Cortex of kidney (tissue), 1 donor: ENCODE data around the gene LSMEM2.
A peak's percentile ranks its signal among the peaks of the same experiment; 100 is the strongest.

Experiments
- DNase-seq: peaks from one replicate; lab custom pipeline; 2025; lab: John Stamatoyannopoulos, UW

The LSMEM2 gene

DNA sequence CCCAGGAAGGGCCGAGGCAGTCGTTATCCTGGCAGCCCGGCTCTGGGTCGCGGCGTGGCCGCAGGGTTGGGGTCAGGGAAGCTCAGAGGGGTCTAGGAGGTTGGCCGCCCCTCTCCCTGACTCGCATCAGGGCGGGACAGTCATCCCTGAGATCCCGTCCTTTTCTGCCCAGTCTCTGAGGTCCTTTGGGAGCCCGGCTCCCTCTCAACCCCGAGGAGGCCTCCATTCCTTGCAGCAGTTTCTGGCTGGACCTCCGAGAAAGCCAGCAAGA, 43.2 kb downstream of the LSMEM2 start:
- no peak for DNase-seq

DNA sequence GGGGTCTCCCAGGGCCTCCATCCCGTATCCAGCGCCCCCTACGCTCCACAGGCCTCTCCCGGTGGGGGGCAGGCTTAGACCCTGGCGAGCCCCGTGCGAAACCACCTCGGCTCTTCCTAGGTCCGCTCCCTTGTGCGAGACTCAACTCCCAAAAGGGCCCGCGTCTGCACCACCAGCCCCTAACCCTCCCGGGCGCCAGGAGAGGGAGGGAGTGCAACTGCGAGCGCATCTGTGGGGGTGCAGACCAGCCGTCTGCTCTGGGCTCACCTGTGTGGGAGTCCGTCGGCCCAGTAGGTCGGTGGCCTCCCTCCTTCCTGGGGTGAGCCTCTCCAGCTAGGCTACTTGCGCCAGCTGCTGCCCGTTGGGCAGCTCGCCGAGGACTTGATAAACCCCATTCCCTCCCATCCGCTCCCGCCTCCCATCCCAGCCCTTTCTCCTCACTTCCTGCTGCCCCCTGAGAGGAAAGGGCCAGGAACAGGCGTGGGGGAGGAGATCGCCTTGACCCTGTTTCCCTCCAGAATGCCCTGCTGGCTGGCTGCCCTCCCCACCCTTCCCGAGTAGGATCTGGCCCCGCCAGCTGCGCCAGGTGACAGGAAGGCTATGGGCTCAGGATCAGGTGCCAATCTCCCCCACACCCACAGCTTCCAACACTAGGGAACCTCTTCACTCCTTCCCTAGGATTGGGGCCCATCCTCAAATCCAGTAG, 43.7 kb downstream of the LSMEM2 start, which contains the start of gene HYAL2:
Gene HYAL2, minus strand, starts transcription at position 360 of the 706 bp plus-strand sequence. CDS start 2,256 bp downstream, outside the sequence.
- DNase-seq = no peak

DNA sequence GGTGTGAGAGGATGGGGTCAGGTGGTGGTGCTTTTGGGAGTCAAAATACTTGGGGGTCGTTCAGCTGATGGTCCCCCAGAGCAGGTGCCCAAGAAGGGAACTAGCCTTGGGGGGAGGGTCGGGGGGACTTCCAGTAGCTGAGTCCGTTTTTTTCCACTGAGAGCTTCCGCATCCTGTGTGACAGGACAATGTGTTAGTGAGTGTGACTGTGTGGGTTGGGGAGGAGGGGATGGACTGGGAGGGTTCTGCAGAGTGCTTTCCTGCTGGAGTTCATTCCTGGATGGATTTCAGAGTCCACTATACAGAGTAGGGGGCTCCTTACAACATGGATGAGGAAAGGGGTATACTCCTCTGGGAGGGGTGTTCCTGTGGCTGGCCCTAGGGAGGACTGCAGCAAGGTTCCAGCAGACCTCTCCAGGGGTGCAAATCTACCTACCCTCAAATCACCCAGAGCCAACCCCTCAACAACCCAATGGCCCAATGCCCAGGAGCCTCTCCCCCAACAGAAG, 44.3 kb downstream of the LSMEM2 start:
- no peak for DNase-seq

DNA sequence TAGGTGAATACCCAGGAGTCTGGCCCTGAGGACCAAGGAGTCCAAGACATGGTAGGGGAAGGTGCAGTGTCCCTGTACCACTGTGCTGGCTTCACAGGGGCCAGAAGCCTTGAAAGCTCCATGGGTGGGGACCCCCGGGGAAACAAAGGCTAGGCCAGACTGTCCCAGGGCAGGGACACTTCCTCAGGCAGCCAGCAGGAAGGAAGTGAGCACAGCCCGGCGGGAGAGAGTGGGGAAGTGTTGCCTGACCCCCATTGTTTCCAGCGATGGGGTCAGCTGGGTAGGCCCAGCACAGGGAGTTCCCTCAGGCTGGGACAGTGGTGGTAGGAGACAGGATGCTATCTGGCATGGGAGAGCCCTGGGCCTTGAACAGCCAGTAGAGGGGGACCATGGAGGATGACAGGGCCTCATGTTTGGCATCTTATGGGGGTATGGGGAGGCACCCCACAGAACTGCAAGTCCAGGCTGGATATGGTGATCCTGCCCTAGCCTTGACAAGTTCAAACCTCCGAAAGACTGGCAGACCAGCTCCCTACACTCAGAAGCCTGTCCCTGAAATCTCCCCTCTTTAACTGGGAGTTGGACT, 44.8 kb downstream of the LSMEM2 start:
- no peak for DNase-seq

DNA sequence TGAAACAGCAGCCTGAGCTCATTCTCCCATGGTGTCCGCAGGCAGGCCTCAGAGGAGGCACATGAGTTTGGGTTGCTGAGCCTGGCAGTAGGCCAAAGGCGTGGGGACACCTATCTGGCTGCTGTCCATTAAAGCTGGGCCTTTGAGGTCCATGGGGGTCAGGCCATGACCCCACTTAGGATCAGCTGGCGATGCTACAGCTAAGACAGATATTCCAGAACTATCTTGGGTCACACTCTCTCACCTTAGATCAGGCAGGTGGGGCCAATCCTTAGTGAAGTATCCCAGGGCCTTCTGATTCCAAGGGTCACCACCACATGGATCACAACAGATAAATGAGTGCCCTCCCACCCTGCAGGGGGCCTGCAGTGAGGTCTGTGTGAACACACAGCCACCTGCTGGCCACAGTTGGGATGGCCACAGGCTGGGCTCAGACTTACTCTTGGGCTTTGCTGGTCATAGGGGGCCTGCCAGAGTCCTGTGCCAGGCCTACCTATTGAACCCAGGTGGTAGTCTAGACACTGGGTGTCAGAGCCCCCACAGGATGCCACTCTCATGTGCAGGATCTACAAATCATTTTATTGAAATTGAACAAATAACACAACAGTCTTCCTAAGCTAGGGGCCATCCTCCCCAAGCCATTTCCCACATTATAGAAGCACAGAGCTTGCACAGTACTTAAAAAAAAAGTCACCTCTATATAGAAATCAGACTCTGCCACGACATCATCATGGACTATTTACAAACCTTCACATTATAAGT, 45.6 kb downstream of the LSMEM2 start:
- DNase-seq = no peak

DNA sequence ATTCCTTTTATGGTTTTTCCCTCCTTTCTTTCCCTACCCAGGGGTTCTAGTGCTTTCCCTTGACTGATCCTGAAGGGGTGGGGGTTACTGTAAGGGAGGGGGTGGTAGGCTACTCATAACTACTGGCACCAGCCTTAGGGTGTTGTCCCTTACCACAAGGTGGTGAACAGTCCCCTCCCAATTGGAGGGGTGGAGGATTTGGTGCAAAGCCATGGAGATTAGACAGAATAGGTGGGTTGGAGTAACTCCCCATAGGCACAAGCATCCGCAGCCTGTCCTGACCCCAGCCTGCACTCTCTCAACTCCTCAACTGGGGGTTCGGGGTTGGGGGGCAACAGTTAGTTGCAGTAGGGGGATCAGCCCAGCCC, 46.2 kb downstream of the LSMEM2 start:
- DNase-seq = no peak

DNA sequence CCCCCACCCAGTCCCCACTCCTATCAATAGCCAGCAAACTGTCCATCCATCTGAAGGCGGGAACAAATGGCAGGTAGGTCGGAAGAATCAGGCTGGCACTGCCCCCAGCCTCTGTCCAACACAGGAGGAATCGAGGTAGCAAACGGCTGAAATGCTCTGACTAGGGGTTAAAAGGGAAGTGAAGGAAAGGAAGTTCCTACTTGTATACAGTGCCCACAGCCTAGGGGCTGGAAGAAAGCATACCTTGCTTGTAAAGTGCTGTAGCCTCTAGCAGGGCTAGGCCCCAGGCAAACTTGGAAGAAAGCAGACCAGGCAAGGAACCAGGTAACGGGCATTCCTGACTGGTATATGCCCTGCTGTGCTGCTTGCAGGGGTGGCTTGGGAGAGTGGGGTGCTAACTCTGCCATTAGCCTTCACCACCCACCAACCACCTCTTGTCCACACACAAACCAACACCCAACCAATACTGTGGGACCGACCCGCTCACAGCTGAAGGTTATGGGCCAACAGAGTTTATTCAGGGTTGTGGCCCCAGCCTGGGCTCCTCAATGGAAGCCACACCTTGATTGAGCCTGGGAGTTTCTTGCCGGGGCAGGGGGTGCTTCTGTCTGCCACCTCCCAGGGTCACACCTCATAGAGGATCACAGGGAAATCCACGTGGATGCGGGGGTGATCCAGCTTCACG, 46.8 kb downstream of the LSMEM2 start:
- no peak for DNase-seq

DNA sequence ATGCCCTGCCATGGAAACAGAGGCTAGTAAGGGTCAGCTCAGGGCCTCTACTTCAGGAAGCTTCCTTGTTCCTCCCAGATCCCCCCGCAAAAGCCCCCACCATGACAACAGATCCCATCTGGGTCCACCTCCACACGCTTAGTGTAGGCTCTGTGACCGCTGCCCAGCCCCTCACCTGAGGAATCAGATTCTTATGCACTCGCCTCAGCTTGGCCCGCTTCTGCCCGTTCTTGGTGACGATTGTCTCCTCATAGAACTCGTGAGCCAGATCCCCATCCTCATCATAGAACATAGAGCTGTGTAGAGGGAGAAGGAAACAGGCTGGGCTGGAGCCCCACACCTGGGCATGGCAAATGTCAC, 47.3 kb downstream of the LSMEM2 start:
- no peak for DNase-seq

DNA sequence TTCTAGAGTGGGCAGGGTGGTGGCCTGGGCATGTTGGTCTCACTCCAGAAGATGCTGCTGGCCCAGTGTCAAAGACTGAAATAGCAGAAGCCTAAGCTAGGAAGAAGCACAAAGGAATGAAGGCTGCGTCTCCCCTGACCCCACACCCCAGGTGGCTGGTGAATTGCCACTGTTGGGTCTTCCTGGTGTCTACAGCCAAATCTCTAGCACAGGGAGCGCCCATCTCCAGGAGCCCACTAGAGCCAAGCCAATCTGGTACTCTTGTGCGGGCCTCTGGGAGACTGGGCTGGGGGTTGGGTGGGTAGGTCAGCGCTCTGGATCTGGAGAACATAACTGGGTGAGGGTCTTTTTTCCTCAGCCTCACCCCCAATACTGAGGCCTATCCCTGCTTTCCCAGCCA, 48.2 kb downstream of the LSMEM2 start:
- no peak for DNase-seq

DNA sequence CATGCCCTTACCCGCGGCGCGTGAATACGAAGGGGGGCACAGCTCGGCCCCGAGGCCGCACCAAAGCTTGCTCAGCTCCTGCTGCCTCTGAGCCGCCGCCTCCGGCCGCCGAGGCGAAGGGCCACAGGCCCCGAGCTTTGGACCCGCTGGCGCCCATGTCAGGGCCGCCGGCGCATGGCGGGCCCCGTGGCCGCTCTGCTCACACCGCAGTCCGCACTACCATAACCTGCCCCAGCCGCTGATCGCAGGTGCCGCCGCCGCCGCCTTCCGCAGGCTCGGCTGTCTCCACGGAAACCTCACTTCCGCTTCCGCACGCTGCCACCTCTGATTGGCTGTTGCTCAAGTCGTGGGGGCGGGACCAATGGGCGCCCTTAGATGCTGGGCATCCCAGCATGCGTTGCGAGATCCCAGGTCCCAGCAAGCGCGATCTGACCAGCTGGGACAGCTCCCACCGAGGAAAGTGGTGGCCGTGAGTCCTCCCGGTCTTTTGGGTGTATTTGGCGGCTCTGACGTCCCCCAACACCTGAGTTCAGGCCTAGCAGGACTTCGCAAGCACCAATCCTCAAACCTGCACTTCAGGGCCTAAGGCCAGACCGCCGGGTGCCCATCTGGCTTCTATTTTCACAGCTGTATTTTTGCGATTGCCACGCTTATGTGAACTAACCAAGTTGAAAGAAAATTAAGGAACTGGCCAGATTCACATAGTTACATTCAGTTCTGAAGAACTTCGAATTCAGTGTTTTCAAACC, 49.2 kb downstream of the LSMEM2 start, which contains the start of gene TUSC2:
Gene TUSC2, minus strand, starts transcription at position 281 of the 749 bp plus-strand sequence. Its CDS starts 124 bp downstream, at position 157.
- no peak for DNase-seq

DNA sequence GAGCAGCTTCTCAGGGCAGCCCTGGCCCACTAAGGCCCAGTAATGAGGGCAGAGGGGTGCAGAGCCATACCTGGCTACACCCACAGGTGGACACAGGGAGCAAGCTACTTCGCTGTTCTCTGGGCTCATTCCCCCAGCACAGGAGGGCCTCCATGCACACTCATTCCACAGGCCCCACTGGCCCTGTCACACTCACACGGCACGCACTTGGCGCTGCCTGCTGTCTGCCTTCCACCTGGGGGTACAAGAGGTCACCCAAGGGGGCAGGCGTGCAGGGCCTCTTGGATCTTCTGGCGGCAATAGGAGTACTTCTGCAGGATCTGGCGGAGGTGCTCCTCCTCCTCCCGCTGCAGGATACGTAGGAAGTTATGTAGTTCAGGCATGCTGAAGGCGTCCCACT, 51.4 kb downstream of the LSMEM2 start:
- DNase-seq = no peak

DNA sequence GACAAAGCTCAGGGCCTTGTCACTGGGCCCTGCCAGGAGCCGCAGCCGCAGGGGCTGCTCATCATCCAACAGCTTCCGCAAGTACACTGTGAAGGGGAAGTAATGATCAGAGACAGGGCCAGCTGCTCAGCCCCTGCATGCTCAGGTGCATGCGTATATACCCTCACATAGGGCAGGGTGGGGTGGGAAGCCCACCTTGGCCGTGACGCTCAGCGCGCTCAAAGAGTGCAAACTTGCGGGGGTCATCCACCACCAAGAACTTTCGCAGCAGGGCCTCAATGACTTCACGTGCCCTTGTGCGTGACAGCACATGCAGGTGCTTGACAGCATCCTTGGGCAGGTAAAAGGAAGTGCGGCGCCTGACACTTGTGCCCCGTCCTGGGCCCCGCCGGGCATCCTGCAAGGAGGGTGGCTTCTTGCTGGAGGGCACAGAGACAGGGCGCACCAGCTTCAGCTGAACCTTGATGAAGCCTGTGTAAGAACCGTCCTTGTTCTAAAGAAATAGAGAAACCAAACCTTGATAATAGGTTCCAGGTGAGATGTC, 52.5 kb downstream of the LSMEM2 start:
- DNase-seq = no peak

DNA sequence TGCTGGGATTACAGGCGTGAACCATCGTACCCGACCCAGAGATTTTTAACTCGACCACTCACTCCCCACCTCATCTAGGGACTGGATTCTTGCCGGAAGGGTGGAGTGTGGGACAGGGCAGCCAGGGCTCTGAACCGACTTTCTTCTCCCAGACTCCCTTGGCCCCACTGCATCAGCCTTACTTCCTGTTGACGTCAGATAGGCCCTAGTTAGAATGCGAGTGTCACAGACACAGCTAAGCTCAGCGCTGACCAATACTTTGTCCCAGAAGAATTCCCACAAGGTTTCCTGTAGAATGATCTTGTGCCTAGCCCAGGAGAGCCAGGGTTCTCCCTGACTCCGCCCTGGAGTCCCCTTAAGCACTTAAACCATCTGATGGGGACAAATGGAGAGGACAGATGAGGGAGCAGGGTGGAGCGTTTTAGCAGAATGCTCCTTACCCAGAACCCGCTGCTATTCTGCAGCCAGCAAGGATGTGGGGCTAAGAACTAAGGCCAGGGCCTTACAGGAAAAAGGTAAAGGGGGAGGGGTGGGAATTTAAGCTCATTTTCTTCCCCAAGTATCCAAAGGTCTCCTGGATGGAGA, 54.9 kb downstream of the LSMEM2 start:
- DNase-seq = no peak

DNA sequence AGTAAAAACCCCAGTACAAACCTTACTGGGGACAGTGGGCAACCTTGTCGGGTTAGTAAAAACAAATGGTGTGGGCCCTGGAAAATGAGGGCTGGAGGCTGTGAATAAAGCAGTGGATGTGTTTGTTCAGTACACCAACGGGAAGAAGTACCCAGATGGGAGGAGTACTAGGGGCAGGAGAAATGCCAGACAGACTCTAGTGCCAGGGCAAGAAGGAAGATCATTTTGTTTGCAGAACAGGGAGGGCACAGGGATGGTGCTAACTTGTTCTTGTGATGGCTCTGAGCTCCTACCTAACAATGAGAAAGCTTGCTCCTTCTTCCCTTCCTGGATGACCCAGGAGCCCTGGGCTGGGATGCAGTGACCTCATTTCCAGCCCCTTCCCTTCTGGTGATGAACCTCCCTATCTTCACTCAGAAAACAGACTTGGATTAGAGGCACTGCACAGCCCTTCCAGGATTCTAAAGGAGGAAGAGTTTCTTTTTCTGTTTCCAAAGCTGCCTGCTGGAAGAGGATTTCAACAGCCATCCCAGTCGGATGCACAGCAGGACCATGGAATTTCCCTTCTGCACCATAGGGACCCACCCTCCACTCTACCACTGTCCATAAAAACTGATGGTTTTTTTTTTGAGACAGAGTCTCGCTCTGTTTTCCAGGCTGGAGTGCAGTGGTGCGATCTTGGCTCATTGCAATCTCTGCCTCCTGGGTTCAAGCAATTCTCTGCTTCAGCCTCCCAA, 55.6 kb downstream of the LSMEM2 start:
- no peak for DNase-seq

DNA sequence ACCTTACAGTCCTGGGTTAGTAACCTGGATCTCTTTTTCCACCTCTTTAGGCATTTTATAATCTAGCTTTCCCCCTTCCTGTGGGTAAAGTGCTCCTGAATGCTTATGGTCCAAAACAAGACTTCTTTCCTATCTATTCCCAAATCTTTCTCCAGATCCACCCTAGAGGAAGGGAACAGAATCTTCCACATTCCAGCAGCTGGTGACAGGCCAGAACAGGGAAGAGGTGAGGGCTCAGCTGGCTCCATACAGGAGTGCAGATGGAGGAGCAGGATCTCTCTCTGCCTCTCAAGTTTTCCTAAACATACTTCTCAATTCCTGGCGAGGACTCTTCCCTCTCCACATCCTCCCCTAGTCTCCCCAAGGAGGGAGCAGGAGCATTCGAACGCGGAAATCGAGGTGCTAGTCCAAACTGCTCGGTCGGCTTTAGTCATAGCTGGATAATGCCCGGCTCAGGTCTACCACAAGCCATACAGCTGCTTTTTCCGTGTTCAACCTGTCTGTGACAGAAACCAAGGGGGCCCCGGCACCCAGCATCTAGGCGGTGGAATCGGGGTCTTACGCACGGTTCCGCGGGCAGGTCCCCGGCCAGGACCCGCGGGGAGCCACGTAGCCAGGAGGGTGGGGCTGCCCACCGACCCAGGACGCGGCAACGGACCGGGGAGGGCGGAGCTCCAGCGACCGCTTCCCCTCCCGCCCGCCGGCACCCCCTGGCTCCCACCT, 57.7 kb downstream of the LSMEM2 start:
- DNase-seq = no peak

DNA sequence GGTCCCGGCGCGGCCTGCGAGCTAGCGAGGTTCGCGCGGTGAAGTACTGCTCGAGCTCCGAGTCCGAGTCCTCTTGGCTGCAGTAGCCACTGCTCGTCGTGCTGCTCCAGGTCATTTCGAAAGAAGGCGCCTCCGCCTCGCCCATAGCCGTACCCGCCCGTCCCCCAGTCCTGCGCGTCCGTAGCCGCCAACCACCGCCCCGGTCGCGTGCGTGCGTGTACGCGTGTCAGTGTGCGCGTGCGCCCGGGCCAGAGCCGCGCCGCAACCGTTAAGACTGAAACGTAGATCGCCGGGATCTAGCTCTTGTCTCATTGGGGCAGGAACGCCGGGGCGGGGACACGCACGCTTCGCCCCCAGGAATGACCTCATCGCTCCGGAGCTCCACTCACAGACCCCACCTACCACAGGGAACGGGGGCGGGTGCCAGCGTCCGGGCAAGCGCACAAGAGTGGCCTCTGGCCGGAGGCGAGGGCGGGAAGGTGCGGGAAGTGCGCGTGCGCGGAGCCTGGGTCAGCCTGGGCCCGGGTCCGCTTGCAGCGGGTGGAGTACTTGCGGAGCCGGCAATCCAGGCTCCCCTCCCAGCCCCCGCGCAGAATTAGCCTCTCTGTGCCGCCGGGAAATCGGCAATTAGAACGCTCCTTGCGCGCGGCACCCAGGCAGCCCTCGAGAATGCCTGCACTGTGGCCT, 58.4 kb downstream of the LSMEM2 start:
- DNase-seq = peak; percentile 91
